LoVo (cell line): Measurements from ENCODE around the gene BEX3.

Experiments used
- DNase-seq: peaks from one replicate; pipeline ENCODE4 v3.0.0-alpha.2; 2016; ENCODE audit warnings: low spot score

BEX3 gene

GRCh38 chrX:103423955-103424638, 47.8 kb downstream of the BEX3 start:
- DNase-seq: no peak
